B cell (primary cell): ENCODE results near the gene SH3TC1. TPM values are rescaled to one million over a fixed set of nuclear protein-coding genes. Genes with fewer than 3 reads are reported as not detected.

ENCODE experiments used
- ATAC-seq: fragments of 200-7000 bp; cut with Tn5 transposase; one replicate; pipeline ENCODE4 v1.10.0; 2021; ENCODE audit warnings: low read depth, mild to moderate bottlenecking, moderate number of reproducible peaks, moderate library complexity
- CTCF ChIA-PET: fragments of 350-600 bp; sonication (Branson Sonifier 250); formaldehyde crosslinking; loops from one replicate; lab custom pipeline; 2021; ENCODE audit warnings: antibody characterized with exemption, inconsistent platforms; lab: Charles Lee
- POLR2A ChIA-PET: fragments of 350-600 bp; sonication (Branson Sonifier 250); formaldehyde crosslinking; loops from one replicate; lab custom pipeline; 2021; ENCODE audit warnings: antibody characterized with exemption; lab: Charles Lee
- DNase-seq: peaks from one replicate; pipeline ENCODE4 v3.0.0; 2013
- H2AFZ ChIP-seq: 2 replicates; pipeline ENCODE4 v1.6.1; 2012; ENCODE audit warnings: mild to moderate bottlenecking, low read depth, low read length; ENCODE audit not compliant: insufficient read depth, poor library complexity, severe bottlenecking
- H3K27ac ChIP-seq, 2 donors: 1 replicate in 1 of 2; 2 replicates in 1 of 2; pipeline ENCODE4 v1.5.1; 2012 to 2013; ENCODE audit warnings: low read length in 2 of 2, mild to moderate bottlenecking in 2 of 2, moderate library complexity in 1 of 2
- H3K27me3 ChIP-seq, 4 experiments: fragments of 200-600 bp in 1 of 4; sonication (generic) in 1 of 4; replicated peaks in 1 of 4; 1 replicate in 2 of 4; 2 replicates in 2 of 4; pipeline versions ENCODE4 v1.6.1 to v1.7.0; 2013 to 2016; ENCODE audit warnings: low read length in 3 of 4, mild to moderate bottlenecking in 2 of 4, mixed read lengths in 1 of 4, moderate library complexity in 1 of 4; ENCODE audit not compliant: insufficient read depth in 4 of 4, control insufficient read depth in 3 of 4; ENCODE audit errors: control extremely low read depth in 1 of 4
- H3K36me3 ChIP-seq, 2 experiments: replicated peaks in 1 of 2; 1 replicate in 1 of 2; 2 replicates in 1 of 2; pipeline versions ENCODE4 v1.6.1 to v1.7.1; 2013; ENCODE audit warnings: low read length in 1 of 2; ENCODE audit not compliant: insufficient read depth in 2 of 2, control insufficient read depth in 1 of 2; ENCODE audit errors: control extremely low read depth in 1 of 2, extremely low read depth in 1 of 2
- H3K4me1 ChIP-seq, 2 donors: fragments of 200-600 bp in 1 of 2; sonication (generic) in 1 of 2; 1 replicate in 1 of 2; 2 replicates in 1 of 2; pipeline versions ENCODE4 v1.5.1 to v1.6.1; 2013 to 2017; ENCODE audit warnings: low read length in 2 of 2; ENCODE audit not compliant: control insufficient read depth in 2 of 2, insufficient read depth in 2 of 2
- H3K4me2 ChIP-seq: replicated peaks from 2 replicates; pipeline ENCODE3; 2012; ENCODE audit warnings: mild to moderate bottlenecking, low read depth, low read length; ENCODE audit not compliant: poor library complexity, severe bottlenecking
- H3K4me3 ChIP-seq, 5 experiments: fragments of 200-600 bp in 1 of 5; sonication (generic) in 1 of 5; 1 replicate in 3 of 5; 2 replicates in 2 of 5; pipeline versions ENCODE4 v1.5.1 to v1.7.0; 2011 to 2016; ENCODE audit warnings: low read length in 4 of 5, mild to moderate bottlenecking in 4 of 5, low read depth in 2 of 5, control low read depth in 1 of 5, moderate library complexity in 1 of 5; ENCODE audit not compliant: insufficient read depth in 1 of 5; ENCODE audit errors: control extremely low read depth in 1 of 5, extremely low read depth in 1 of 5
- H3K79me2 ChIP-seq: fragments of 200-600 bp; sonication (generic); one replicate; pipeline ENCODE4 v1.6.0; 2016; ENCODE audit warnings: low read length; ENCODE audit not compliant: control insufficient read depth, insufficient read depth
- H3K9ac ChIP-seq: fragments of 200-600 bp; sonication (generic); 2 replicates; pipeline ENCODE4 v1.6.1; 2017; ENCODE audit warnings: mild to moderate bottlenecking, low read length, moderate library complexity
- H3K9me3 ChIP-seq, 3 donors: one replicate each; pipeline versions ENCODE4 v1.6.1 to v1.7.1; 2013; ENCODE audit warnings: low read length in 2 of 3; ENCODE audit not compliant: control insufficient read depth in 2 of 3, insufficient read depth in 1 of 3; ENCODE audit errors: control extremely low read depth in 1 of 3
- H4K20me1 ChIP-seq: 2 replicates; pipeline ENCODE4 v1.6.0; 2012; ENCODE audit warnings: mild to moderate bottlenecking, low read length; ENCODE audit not compliant: insufficient read depth, control insufficient read depth, poor library complexity, severe bottlenecking
- H3K27ac Mint-ChIP-seq: one replicate; pipeline ENCODE4 v1.8.0; 2021; ENCODE audit warnings: mixed read lengths
- H3K27me3 Mint-ChIP-seq: one replicate; pipeline ENCODE4 v1.8.0; 2021; ENCODE audit warnings: mixed read lengths
- H3K4me1 Mint-ChIP-seq: one replicate; pipeline ENCODE4 v1.8.0; 2021; ENCODE audit warnings: mixed read lengths
- H3K4me3 Mint-ChIP-seq: one replicate; pipeline ENCODE4 v1.8.0; 2021; ENCODE audit warnings: mixed read lengths
- H3K9me3 Mint-ChIP-seq: one replicate; pipeline ENCODE4 v1.8.0; 2022; ENCODE audit warnings: mixed read lengths; ENCODE audit not compliant: insufficient read depth
- CTCF ChIP-seq: fragments of 200-600 bp; IDR thresholded peaks from one replicate; pipeline ENCODE4 v1.8.0; 2022; ENCODE audit warnings: antibody characterized with exemption, mild to moderate bottlenecking
- EZH2 ChIP-seq: IDR thresholded peaks from 2 replicates; pipeline ENCODE4 v1.6.1; 2012; ENCODE audit warnings: borderline replicate concordance, low read depth, mild to moderate bottlenecking, moderate library complexity, low read length; ENCODE audit not compliant: insufficient read depth, poor library complexity, severe bottlenecking
- WGBS: methylation state at CpG from one replicate; pipeline ENCODE4 v1.1.5; 2013; ENCODE audit warnings: missing lambda C conversion rate; ENCODE audit not compliant: insufficient coverage; 5-methylcytosine and 5-hydroxymethylcytosine counted together
- intact Hi-C: fragments of 100-400 bp; cut with micrococcal nuclease; formaldehyde crosslinking; loops from one replicate; pipeline ENCODE4 v1.10.0; 2022
- polyA plus RNA-seq: library from polyadenylated mRNA; depleted of rRNA; stranded (reverse); fragments of >200 nt; gene quantifications from 2 replicates; pipeline ENCODE4 v1.2.3, GENCODE V29; 2012
- total RNA-seq, 2 donors: library from RNA; stranded (reverse); fragments of 120-200 nt in 1 of 2; gene quantifications; 1 replicate in 1 of 2; 2 replicates in 1 of 2; pipeline versions ENCODE4 v1.2.3 to v1.2.4, GENCODE V29; 2013 to 2022

SH3TC1 gene
- total and polyA plus RNA-seq, 2 donors (not counting 1 experiment from before 2014, with no cell fraction given), result 63.8 to 388 TPM

- no peaks in the 10 kb centered on the region for H4K20me1 ChIP-seq
- peak overlapping the region; percentile 24 for H2AFZ ChIP-seq
- H3K79me2 ChIP-seq, result no peaks in the 10 kb centered on the region
- 28% methylated on average over 26 of the region's 36 CpGs for WGBS
- peak overlapping the region; percentile 45 for H3K9ac ChIP-seq
- no peak for TF ChIP-seq CTCF
- TF ChIP-seq EZH2, result no peak
- Mint-ChIP-seq H3K4me1 (peaks cover 26% of the 10 kb centered on the region), H3K27me3 (no peaks in the 10 kb centered on the region), H3K9me3 (no peaks in the 10 kb centered on the region), H3K4me3 (peak overlapping the region; percentile 85), H3K27ac (peak overlapping the region; percentile 91)
- H3K9me3 ChIP-seq, result peaks cover 0 to 46% (median 12%) of the 10 kb centered on the region in 3 donors
- H3K27ac ChIP-seq, result no peak overlapping the region
- intact Hi-C loops, result loop anchor here (1.0 to 2.0 kb wide), 3 partner anchors 10 to 57 kb away; partner anchors contain the start of gene ABLIM2
- DNase-seq (peak; percentile 86), ATAC-seq (peak; percentile 78)
- H3K4me2 ChIP-seq, result peak overlapping the region; percentile 83
- H3K36me3 ChIP-seq, result no peaks in the 10 kb centered on the region
- H3K4me3 ChIP-seq, result peak overlapping the region in 3 of 5 experiments; percentile 27 to 47 (median 30)
- peaks cover 18 to 28% of the 10 kb centered on the region in 2 donors for H3K4me1 ChIP-seq
- POLR2A ChIA-PET, result interaction anchor here (0.7 to 2.9 kb wide), 7 partner anchors 9 to 28 kb away, joined by 3 to 31 read pairs (median 10); partner anchors contain the start of genes ABLIM2 and SH3TC1
- CTCF ChIA-PET, result interaction anchor here (0.6 to 5.7 kb wide), 10 partner anchors 9 to 367 kb away, joined by 3 to 127 read pairs (median 7); partner anchors contain the start of gene SH3TC1
- H3K27me3 ChIP-seq, result no peaks in the 10 kb centered on the region
Observed at GRCh38 chr4:8171984-8172924, 26.8 kb upstream of the SH3TC1 start.
